IMR-90 (cell line): ENCODE measurements around the gene RPP21. TPM values are rescaled to one million over a fixed set of nuclear protein-coding genes. Genes with fewer than 3 reads are reported as not detected.

Experiments
- ATAC-seq: fragments of 200-7000 bp; cut with Tn5 transposase; 2 replicates; pipeline ENCODE4 v1.9.1; 2020; ENCODE audit warnings: low read depth, mild to moderate bottlenecking, moderate library complexity
- BruUV-seq: library from RNA; stranded (reverse); fragments of 400-500 nt; replicated peaks from 2 replicates; lab custom pipeline; 2021; lab: Mats Ljungman, UMichigan
- CTCF ChIA-PET: fragments of 300-600 bp; formaldehyde crosslinking; extraction: SDS; loops from one replicate; lab custom pipeline; 2021; ENCODE audit warnings: antibody characterized with exemption; lab: Yijun Ruan, JAX
- POLR2A ChIA-PET: fragments of 300-600 bp; sonication (Branson Sonifier 250); formaldehyde crosslinking; loops from one replicate; lab custom pipeline; 2022; ENCODE audit warnings: antibody characterized with exemption; ENCODE audit not compliant: unreplicated experiment; lab: Charles Lee
- DNase-seq: peaks from one replicate; pipeline ENCODE4 v3.0.0; 2013
- H2AFZ ChIP-seq: replicated peaks from 2 replicates; pipeline ENCODE3; 2013; ENCODE audit warnings: low read length, mild to moderate bottlenecking; ENCODE audit not compliant: poor library complexity
- H2AK5ac ChIP-seq: 2 replicates; pipeline ENCODE4 v1.6.1; 2013; ENCODE audit warnings: low read depth, low read length, inconsistent platforms
- H2AK9ac ChIP-seq: replicated peaks from 2 replicates; pipeline ENCODE3; 2013; ENCODE audit warnings: mild to moderate bottlenecking, low read depth, low read length, moderate library complexity; ENCODE audit not compliant: poor library complexity
- H2BK120ac ChIP-seq: 2 replicates; pipeline ENCODE4 v1.6.1; 2013; ENCODE audit warnings: low read depth, low read length, inconsistent platforms
- H2BK15ac ChIP-seq: 3 replicates; pipeline ENCODE4 v1.6.1; 2013; ENCODE audit warnings: low read depth, low read length, inconsistent platforms
- H2BK20ac ChIP-seq: 2 replicates; pipeline ENCODE4 v1.6.1; 2013; ENCODE audit warnings: low read depth, mild to moderate bottlenecking, inconsistent platforms, low read length, moderate library complexity
- H2BK5ac ChIP-seq: 2 replicates; pipeline ENCODE4 v1.6.1; 2013; ENCODE audit warnings: mild to moderate bottlenecking, low read depth, low read length, inconsistent platforms; ENCODE audit not compliant: poor library complexity, severe bottlenecking
- H3K14ac ChIP-seq: replicated peaks from 2 replicates; pipeline ENCODE4 v1.6.1; 2013; ENCODE audit warnings: low read depth, low read length, inconsistent platforms
- H3K18ac ChIP-seq: 2 replicates; pipeline ENCODE4 v1.6.1; 2013; ENCODE audit warnings: low read depth, low read length, control low read depth
- H3K23ac ChIP-seq: 2 replicates; pipeline ENCODE4 v1.6.1; 2013; ENCODE audit warnings: low read depth, low read length, inconsistent platforms
- H3K27ac ChIP-seq: 2 replicates; pipeline ENCODE4 v1.5.1; 2013; ENCODE audit warnings: mild to moderate bottlenecking, control low read depth, low read length; ENCODE audit not compliant: insufficient read depth
- H3K27me3 ChIP-seq: 2 replicates; pipeline ENCODE4 v1.6.1; 2013; ENCODE audit warnings: low read length; ENCODE audit not compliant: control insufficient read depth, insufficient read depth
- H3K36me3 ChIP-seq: 2 replicates; pipeline ENCODE4 v1.6.1; 2013; ENCODE audit warnings: low read length, mixed read lengths; ENCODE audit not compliant: control insufficient read depth, insufficient read depth
- H3K4ac ChIP-seq: 2 replicates; pipeline ENCODE4 v1.6.1; 2013; ENCODE audit warnings: low read depth, low read length, inconsistent platforms
- H3K4me1 ChIP-seq: 2 replicates; pipeline ENCODE4 v1.6.1; 2013; ENCODE audit warnings: low read length, mixed read lengths; ENCODE audit not compliant: control insufficient read depth, insufficient read depth
- H3K4me2 ChIP-seq: 2 replicates; pipeline ENCODE4 v1.6.1; 2013; ENCODE audit warnings: low read depth, mild to moderate bottlenecking, control low read depth, low read length, moderate library complexity
- H3K4me3 ChIP-seq: 2 replicates; pipeline ENCODE4 v1.5.1; 2013; ENCODE audit warnings: low read depth, mild to moderate bottlenecking, control low read depth, low read length, moderate library complexity; ENCODE audit not compliant: insufficient read depth
- H3K56ac ChIP-seq: 2 replicates; pipeline ENCODE4 v1.6.1; 2013; ENCODE audit warnings: low read length, inconsistent platforms; ENCODE audit not compliant: insufficient read depth; ENCODE audit errors: extremely low read depth
- H3K79me1 ChIP-seq, 2 experiments: 2 replicates each; pipeline ENCODE4 v1.6.1; 2013; ENCODE audit warnings: low read length in 2 of 2, inconsistent platforms in 1 of 2, low read depth in 1 of 2
- H3K9ac ChIP-seq: 2 replicates; pipeline ENCODE4 v1.6.1; 2013; ENCODE audit warnings: low read depth, low read length, control low read depth
- H3K9me1 ChIP-seq: 2 replicates; pipeline ENCODE4 v1.6.1; 2013; ENCODE audit warnings: low read length, inconsistent platforms; ENCODE audit not compliant: insufficient read depth
- H3K9me3 ChIP-seq: 2 replicates; pipeline ENCODE4 v1.6.1; 2013; ENCODE audit warnings: low read length; ENCODE audit not compliant: control insufficient read depth, insufficient read depth
- H4K20me1 ChIP-seq: 2 replicates; pipeline ENCODE4 v1.6.1; 2013; ENCODE audit warnings: low read length, inconsistent platforms; ENCODE audit not compliant: insufficient read depth
- H4K5ac ChIP-seq: 2 replicates; pipeline ENCODE4 v1.6.1; 2013; ENCODE audit warnings: mild to moderate bottlenecking, low read depth, low read length, control low read depth
- H4K8ac ChIP-seq, 2 experiments: 2 replicates each; pipeline ENCODE4 v1.6.1; 2013; ENCODE audit warnings: low read depth in 2 of 2, low read length in 2 of 2, control low read depth in 1 of 2, inconsistent platforms in 1 of 2
- H4K91ac ChIP-seq: 2 replicates; pipeline ENCODE4 v1.6.1; 2013; ENCODE audit warnings: low read depth, low read length, inconsistent platforms; ENCODE audit not compliant: insufficient read depth
- BHLHE40 ChIP-seq: fragments of 150-350 bp; IDR thresholded peaks from 2 replicates; pipeline ENCODE4 v1.6.1; 2016; ENCODE audit warnings: mild to moderate bottlenecking, low read depth, low read length
- FOS ChIP-seq: fragments of 150-350 bp; IDR thresholded peaks from 2 replicates; pipeline ENCODE4 v1.6.1; 2016; ENCODE audit warnings: low read depth, low read length
- NFE2L2 ChIP-seq: fragments of 150-350 bp; IDR thresholded peaks from 2 replicates; pipeline ENCODE4 v1.6.1; 2016; ENCODE audit warnings: low read depth, mild to moderate bottlenecking, low read length
- RFX5 ChIP-seq: IDR thresholded peaks from 2 replicates; pipeline ENCODE4 v1.8.0; 2012; ENCODE audit warnings: low read depth, mild to moderate bottlenecking, low read length, moderate library complexity
- SMC3 ChIP-seq: fragments of 150-350 bp; IDR thresholded peaks from 2 replicates; pipeline ENCODE4 v1.6.1; 2016; ENCODE audit warnings: low read depth, mild to moderate bottlenecking, antibody characterized with exemption, low read length, moderate library complexity
- WGBS, 2 experiments: methylation state at CpG; one replicate each; pipeline versions ENCODE4 v1.1.5 to v1.1.7; 2013; ENCODE audit warnings: missing lambda C conversion rate in 2 of 2; ENCODE audit not compliant: insufficient read length in 1 of 2; ENCODE audit errors: extremely low coverage in 2 of 2; 5-methylcytosine and 5-hydroxymethylcytosine counted together
- dilution Hi-C: fragments of 300-500 bp; cut with HindIII; formaldehyde crosslinking; loops from one replicate; pipeline ENCODE4 v1.14.3; 2018; ENCODE audit warnings: low sequenced_read_pairs; ENCODE audit not compliant: unreplicated experiment
- in situ Hi-C: fragments of 300-500 bp; cut with MboI; formaldehyde crosslinking; loops from 3 replicates; pipeline ENCODE4 v1.14.3; 2019; ENCODE audit warnings: low sequenced_read_pairs, inconsistent platforms, mixed read lengths
- intact Hi-C: fragments of 100-400 bp; cut with micrococcal nuclease; formaldehyde crosslinking; loops from 2 replicates; pipeline ENCODE4 v1.10.0; 2022
- polyA plus RNA-seq, 3 experiments: library from polyadenylated mRNA; depleted of rRNA; stranded (reverse); fragments of >200 nt; gene quantifications; 2 replicates each; pipeline ENCODE4 v1.2.3, GENCODE V29; 2012; ENCODE audit warnings: low replicate concordance in 1 of 3
- total RNA-seq: library from RNA; depleted of rRNA; stranded (reverse); fragments of >200 nt; gene quantifications from 2 replicates; pipeline ENCODE4 v1.2.3, GENCODE V29; 2012
- TF ChIP-seq, protein P1 (sequence below): fragments of 150-350 bp; IDR thresholded peaks from 2 replicates; pipeline ENCODE4 v1.6.1; 2017; ENCODE audit warnings: mild to moderate bottlenecking, antibody characterized with exemption, low read length, low read depth

The RPP21 gene
- total and polyA plus RNA-seq, 2 of the 4 experiments (the other 2 are of a cell fraction), result 28.9 to 79.1 TPM

DNA sequence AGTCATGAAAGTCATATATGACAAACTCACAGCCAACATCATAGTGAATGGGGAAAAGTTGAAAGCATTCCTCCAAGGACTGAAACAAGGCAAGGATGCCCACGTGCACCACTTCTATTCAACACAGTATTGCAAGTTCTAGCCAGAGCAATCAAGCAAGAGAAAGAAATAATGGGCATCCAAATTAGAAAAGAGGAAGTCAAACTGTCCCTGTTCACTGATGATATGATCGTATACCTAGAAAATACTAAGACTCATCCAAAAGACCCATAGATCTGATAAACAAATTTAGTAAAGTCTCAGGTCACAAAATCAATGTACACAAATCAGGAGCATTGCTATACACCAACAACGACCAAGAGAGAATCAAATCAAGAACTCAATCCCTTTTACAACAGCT is 41.2 kb downstream of the RPP21 start:
- H3K4me3 ChIP-seq, result no peak overlapping the region
- no peaks in the 10 kb centered on the region for H3K9me1 ChIP-seq
- no peaks in the 10 kb centered on the region for H3K9me3 ChIP-seq
- no peak overlapping the region for H3K56ac ChIP-seq
- ATAC-seq (no peak), DNase-seq (no peak)
- no peak overlapping the region for H2AFZ ChIP-seq
- H2BK20ac ChIP-seq, result no peak overlapping the region
- H3K27ac ChIP-seq, result no peak overlapping the region
- BruUV-seq, result no TSS peak
- POLR2A ChIA-PET, result no interaction called here
- no peak overlapping the region for H4K91ac ChIP-seq
- H2BK15ac ChIP-seq, result no peak overlapping the region
- no peak overlapping the region for H2AK9ac ChIP-seq
- no peak overlapping the region for H3K18ac ChIP-seq
- TF ChIP-seq, protein P1, sequence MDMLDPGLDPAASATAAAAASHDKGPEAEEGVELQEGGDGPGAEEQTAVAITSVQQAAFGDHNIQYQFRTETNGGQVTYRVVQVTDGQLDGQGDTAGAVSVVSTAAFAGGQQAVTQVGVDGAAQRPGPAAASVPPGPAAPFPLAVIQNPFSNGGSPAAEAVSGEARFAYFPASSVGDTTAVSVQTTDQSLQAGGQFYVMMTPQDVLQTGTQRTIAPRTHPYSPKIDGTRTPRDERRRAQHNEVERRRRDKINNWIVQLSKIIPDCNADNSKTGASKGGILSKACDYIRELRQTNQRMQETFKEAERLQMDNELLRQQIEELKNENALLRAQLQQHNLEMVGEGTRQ, result no peak
- no peak for TF ChIP-seq BHLHE40
- TF ChIP-seq FOS, result no peak
- TF ChIP-seq NFE2L2, result no peak
- no peak for TF ChIP-seq RFX5
- TF ChIP-seq SMC3, result no peak
- no peak overlapping the region for H3K4me2 ChIP-seq
- no peak overlapping the region for H2BK120ac ChIP-seq
- H3K79me1 ChIP-seq, result no peaks in the 10 kb centered on the region
- no peak overlapping the region for H2BK5ac ChIP-seq
- 60% methylated on average over 1 of the region's 3 CpGs; no CpG with 5 or more reads in 1 of the 2 experiments for WGBS, 2 experiments
- intact Hi-C loops (no loop called here), in situ Hi-C loops (no loop called here), dilution Hi-C loops (no loop called here)
- H3K36me3 ChIP-seq, result no peaks in the 10 kb centered on the region
- no peak overlapping the region for H3K4ac ChIP-seq
- no peak overlapping the region for H4K8ac ChIP-seq
- no peaks in the 10 kb centered on the region for H3K4me1 ChIP-seq
- H4K20me1 ChIP-seq, result no peaks in the 10 kb centered on the region
- H3K27me3 ChIP-seq, result peaks cover 5% of the 10 kb centered on the region
- CTCF ChIA-PET, result no interaction called here
- H3K23ac ChIP-seq, result no peak overlapping the region
- H2AK5ac ChIP-seq, result no peak overlapping the region
- H4K5ac ChIP-seq, result no peak overlapping the region
- H3K14ac ChIP-seq, result no peak overlapping the region
- H3K9ac ChIP-seq, result no peak overlapping the region
